Amygdala (tissue), 56 donors: ENCODE data around the gene TRAF7.
"Not testable (repeated sequence)": the region's sequence is repeated elsewhere in the genome, so short reads cannot be mapped to it uniquely, and the experiment has no call there.

Source experiments
- DNase-seq, 56 donors: peaks; one replicate each; lab custom pipeline; 2025; lab: John Stamatoyannopoulos, UW

Gene TRAF7

DNA sequence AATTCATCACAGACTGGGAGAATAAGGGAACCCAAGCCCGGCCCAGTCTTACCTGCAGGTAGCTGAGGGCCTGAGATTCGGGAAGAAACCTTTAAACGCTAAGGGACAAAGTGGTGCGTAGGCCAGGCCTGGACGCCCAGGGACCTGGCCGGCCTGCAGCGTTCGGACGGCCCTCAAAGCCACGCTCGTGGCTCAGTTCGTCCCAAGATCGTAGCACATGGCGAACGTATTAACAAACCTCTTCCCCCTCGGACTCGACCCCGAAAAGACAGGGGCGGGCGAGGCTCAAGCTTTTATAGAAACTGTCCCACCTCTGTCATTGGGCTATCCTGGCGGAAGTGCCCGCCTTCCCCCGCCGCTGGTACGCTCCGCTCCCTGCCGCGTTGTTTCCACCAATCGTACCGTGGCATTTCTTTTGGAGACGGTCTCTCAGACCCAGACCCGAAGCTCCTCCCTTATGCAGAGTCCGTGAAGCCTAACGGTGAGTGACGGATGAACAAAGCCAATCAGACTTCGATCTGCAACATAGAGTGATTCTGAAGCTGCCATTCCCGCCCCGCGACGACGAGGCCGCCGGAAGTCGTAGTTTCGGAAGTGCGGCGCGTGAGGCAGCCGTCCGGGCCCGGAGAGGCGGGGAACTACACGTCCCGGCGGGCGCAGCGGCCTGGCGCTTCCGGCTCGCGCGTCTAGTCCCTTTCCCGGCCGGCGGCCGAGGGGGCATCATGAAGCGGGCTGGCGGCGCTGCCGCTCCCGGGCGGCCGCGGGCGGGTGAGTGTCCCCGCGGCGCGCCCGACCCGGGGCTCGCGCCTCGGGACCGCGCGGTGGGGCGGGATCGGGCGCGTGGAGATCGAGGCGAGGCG lies at the start of gene TRAF7:
TSS of gene TRAF7 (plus strand) at position 692 of the 860 bp plus-strand sequence. CDS start 8,139 bp downstream, outside the sequence.
- peak; percentile 83 to 100 (median 99) for DNase-seq

DNA sequence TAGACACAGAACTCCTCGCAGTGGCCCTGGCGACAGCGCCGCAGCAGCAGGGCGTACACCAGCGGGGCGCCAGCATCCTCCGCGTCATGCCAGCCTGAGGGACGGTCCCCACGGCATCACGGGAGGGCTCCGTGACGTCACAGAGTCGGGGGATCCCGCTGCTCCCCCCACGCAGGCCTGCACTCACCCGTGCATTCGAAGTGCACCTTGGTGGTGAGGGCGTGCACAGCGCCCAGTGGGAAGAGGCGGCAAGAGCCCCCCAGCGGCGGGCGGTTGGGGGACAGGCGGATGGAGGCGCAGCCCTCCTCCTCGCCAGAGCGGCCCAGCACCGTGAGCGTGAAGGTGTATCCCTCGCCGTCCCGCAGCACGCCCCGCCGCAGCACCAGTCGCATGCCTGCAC lies 49.4 kb upstream of the TRAF7 start:
- DNase-seq, result not testable (repeated sequence)

DNA sequence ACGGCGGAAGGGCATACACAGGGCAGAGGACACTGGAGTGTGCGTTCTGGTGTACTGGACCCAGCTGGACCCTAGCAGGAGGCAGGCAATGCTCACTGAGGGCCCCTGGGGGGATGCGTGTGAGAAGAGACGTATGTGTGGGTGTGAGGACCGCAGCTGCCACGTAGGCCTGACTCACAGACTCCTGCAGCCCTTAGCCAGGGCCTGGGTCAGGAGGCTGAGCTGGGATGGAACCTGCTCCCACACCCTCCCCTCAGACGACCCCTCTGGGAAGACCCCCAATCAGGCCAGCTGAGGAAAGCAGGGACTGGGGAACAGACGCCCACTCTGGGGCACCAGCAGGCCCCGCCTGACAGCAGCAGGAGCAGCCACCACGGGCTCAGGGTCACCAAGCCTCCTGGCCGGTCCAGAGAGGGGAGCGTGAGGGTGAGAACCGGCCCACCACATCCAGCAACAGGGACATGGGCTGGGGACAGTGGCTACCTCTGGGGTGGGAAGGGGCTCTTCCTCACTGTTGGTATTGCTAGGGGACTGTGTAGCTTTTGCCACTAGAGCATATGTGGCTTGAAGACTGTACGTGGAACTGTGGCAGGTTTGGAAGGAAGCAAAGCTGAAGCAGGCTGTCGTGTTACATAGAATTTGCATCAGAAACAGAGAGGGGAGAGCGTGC lies 48.3 kb upstream of the TRAF7 start:
- DNase-seq, result not testable (repeated sequence)

DNA sequence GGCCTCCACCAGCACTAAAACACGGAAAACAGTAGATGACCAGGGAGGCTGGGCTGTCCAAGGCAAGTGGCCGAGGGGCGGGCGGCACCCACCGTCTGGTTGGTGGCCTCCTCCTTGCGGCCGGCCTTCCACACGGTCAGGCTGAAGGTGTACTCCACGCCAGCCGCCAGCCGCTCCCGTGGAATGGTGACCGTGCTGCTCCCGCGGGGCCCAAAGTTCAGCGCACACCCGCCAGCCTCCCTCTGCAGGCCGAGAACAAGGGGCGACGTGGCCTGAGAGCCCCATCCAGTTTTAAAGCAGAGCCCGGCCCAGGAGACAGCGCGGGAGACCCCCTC lies 47.8 kb upstream of the TRAF7 start:
- DNase-seq, result not testable (repeated sequence)

DNA sequence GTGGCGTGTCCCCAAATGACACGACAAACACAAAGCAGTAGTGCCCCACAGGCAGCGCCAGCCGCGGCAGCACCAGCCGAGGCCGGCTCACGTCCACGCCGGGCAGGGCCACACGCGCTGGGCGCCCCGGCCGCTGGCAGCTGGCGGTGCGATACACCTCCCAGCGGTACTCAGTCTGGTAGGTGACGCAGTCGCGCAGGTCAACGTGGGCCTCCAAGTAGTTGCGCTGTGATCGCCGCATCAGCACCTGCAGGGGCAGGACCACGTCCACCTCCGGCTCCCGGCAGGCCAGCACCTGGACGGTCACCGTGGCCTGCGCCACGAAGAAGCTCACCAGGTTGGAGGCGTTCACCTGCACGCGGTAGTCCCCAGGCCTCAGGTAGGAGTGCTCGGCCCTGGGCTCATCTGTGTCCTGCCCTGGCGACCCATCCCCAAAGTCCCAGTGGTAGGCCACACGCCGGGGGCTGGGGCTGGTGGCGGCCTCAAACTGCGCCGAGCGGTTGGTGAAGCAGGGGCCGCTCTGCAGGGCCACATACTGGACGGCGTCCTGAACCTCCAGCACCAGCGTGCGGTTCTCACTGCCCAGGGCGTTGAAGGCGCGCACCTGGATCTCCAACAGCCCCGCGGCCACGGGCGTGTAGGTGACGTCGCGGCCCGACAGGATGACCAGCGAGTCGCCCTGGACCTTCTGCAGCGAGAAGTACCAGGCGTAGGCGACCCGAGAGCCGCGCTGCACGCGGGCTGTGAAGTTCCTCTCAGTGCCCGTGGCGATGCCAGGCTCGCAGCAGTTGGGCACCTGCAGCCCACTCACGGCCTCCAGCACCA lies 46.9 kb upstream of the TRAF7 start:
- DNase-seq, result not testable (repeated sequence)

DNA sequence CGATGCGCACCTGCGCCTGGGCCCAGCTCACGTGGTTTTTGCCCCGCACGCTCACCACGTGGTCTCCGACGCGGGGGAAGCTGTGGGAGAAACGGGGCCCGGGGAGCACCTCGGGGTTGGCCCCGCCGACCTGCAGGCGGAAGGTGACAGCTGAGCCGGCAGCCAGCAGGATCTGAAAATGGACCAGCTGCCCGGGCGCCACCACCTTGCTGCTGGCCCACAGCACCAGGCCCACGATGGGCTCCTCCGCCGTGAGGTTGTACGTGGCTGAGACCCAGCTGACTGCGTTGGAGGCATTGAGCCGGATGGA lies 46.4 kb upstream of the TRAF7 start:
- DNase-seq, result not testable (repeated sequence)

DNA sequence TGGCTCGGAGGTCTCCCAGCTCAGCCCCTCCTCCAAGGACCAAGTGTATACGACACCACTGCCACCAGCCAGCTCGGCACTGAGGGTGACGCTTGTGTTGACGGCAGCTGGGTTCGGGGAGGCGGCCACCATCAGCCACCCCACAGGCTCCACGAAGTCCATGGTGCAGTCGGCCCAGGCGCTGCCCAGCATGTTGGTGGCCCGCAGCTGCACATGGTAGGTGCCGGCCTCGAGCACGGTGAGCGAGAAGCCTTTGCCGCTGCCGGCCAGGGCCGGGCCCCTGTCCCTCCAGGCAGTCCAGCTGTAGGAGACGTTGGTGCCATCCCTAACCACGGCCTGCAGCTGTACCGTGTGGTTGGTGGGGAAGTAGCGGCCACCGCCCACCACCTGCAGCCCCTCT lies 45.7 kb upstream of the TRAF7 start:
- DNase-seq, result not testable (repeated sequence)

DNA sequence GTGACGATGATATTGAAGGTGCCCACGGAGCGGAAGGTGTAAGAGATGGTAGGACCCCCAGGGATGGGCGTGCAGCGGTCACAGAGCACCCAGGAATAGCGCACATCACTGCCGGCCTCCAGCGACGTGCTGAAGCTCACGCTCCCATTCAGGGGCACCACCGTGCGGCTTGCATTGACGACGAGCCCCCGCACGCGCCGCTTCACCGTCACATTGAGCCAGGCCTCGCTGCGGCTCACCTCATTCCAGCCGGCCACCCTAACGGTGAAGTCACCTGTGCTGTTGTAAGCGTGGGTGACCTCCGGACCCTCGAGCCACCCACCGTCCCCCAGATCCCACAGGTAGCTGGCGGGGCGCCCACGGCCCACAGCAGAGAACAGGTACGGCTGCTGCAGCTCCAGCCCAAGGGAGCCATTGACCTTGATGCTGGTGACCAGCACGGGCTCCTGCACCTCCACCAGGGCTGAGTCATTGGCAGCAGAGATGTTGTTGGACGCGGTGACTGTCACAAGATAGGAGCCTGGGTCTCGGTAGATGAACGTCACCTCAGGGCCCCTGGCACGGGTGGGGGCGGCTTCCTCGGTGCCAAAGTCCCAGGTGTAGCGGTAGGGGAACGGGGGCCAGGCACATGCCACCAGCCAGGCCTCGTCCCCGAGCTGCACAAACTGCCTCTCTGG lies 45.1 kb upstream of the TRAF7 start:
- DNase-seq, result not testable (repeated sequence)

DNA sequence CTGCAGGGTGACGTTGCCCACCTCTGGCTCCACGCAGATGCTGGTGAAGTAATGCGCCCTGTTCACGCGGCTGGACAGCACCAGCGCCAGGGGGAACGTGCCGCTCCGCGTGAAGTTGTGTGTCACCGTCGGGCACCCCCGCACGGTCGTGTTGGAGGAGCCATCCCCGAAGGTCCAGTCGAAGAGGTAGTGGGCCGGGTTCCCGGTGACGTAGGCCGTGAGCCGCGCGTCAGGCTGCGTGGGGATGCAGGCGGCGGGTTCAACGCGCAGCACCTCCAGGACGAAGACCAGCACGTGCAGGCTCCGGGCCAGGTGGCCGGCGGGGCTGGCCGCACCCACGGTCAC lies 44.6 kb upstream of the TRAF7 start:
- DNase-seq, result not testable (repeated sequence)

DNA sequence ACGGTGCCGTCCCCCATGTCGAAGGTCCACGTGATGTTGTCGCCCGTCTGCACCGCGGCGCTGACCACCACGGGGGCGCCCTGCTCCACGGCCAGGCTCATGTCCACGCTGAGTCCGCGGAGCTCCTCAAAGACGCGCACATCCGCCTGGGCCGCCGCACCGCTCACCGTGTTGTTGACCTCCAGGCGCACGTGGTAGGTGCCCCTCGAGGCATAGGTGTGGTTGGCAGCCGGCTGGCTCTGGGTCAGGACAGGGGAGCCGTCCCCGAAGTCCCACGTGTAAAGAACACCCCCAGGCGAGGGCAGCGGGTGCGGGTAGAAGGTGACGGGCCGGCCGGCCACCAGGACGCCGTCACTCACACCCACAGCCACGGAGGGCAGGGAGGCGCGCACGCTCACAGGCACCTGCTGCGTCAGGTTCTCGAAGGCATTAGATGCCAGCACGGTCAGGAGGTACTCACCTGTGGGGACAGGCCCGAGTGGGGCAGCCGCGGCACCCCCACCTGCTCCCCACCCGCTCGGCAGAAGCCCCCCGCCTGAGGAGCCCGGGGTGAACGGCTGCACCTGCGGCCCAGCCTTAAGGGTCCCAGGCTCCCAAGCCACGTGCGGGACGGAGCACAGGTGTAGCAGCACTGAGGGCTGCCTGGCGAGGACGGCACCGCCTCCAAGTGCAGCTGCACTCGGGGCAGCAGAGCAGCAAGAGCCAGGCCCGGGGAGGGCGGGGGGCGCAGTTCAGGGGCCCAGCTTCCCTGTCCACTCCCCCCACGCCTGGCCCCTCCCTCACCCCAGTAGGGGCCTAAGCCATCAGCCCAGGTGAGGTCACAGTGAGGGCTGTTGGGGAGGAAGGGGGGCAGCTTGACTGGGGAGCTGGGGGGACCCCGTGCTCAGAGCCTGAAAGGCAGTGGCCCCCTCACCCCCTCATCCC lies 43.9 kb upstream of the TRAF7 start:
- not testable (repeated sequence) for DNase-seq

DNA sequence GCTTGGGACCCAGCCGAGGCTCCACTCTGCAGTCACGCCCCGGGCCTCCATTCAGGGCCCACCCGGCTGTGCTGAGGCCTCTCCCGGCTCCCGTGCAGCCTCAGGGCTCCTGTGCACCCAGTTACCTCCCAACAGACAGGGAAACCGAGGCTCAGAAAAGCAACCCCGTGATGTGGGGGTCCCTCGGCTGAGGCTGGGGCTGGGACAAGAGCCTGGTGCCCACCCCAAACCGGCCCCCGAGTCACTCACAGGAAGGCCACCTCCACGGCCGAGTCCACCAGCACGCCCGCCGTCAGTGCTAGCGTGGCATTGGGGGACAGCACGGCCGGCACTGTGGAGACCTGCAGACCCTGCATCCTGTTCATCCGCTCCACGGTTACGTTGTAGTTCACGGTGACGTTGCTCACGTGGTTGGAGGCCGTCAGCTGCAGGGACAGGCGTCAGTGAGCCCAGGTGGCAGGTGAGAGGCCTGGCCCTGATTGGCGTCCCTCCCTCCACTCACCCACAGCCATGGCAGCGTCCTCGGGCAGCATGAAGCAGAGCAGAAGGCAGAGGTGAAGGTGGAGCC lies 43.0 kb upstream of the TRAF7 start:
- not testable (repeated sequence) for DNase-seq

DNA sequence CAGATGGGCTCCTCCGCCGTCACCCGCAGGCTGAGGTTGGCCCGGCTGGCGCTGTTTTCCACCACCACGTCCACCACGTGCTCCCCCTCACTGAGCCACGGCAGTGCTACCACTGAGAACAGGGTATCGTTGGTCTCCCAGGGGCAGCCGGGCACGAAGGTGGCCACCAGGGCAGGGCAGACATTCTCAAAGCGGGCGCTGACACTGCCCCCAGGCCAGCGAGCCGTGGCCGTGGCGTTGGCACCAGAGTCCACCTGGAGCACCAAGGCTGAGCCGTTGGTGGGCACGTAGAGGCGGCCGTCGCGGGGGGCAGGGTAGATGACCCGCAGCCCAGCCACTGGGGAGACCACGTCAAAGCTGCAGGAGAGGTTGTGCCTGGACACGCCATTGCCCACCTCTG lies 41.4 kb upstream of the TRAF7 start:
- not testable (repeated sequence) for DNase-seq

DNA sequence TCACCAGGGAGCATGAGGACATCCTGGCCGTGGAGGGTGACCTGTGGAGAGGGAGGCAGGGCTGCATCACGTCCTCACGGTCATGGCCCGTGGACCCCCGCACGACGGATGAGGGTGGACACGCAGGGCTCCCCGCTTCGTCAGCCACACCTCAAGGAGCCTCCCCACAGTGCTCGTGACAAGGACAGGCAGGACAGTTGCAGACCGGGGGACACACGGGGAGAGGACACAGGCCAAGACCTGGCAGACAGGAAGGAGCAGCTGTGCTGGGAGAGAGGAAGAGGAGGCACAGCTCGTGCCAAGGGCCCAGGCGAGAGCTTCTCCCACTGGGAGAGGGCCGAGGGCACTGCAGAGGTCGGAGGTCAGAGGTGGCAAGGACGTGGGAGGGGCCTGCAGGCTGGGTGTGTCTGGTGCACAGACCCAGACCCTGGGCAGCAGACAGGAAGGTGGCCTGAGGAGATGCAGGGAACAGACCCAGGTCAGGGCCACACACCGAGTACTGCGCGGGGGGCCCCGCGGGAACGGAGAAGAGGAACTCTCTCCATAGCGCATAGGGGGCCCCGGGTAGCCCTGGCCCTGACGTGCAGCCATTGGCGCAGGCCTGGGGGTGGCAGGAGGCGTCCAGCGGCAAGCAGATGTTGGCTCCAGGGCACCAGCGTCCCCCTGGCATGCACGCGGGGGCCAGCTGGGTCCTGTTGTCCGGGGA lies 40.5 kb upstream of the TRAF7 start:
- not testable (repeated sequence) for DNase-seq

DNA sequence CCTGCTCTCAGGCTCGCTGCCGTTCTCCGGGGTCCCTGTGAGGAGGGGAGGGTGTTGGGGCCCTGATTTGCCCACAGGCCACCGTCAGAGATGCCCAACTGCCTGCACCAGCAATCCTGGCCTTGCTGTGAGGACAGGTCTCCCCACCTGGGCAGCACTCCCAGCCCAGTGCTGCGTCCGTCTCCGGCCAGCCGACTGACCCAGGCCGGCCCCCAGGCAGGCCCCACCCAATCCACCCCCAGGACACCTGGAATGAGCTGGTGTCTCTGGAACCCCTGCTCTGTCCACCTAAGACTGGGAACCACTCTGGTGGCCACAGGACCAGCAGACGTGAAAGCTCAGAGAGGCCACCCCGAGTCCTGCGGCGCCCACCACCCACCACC lies 40.0 kb upstream of the TRAF7 start:
- DNase-seq, result no peak

DNA sequence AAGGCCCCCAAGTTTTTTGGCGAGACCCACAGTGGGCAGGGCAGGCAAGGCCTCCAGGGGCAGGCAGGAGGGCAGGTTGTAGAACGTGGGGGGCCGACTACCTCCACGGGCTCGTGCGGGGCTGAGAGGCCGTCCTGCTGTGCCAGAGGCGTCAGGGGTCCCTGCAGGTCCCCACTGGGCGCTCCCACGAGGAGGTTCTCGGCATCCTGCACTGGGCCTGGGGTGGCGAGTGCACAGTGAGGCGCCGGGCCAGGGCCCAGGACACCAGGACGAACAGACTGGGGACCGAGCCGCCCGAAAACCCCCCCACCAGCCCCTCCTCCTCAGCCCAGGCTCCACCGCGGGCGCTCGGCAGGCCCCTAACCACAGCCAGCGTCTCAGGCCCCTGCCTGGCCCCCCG lies 39.2 kb upstream of the TRAF7 start:
- not testable (repeated sequence) for DNase-seq

DNA sequence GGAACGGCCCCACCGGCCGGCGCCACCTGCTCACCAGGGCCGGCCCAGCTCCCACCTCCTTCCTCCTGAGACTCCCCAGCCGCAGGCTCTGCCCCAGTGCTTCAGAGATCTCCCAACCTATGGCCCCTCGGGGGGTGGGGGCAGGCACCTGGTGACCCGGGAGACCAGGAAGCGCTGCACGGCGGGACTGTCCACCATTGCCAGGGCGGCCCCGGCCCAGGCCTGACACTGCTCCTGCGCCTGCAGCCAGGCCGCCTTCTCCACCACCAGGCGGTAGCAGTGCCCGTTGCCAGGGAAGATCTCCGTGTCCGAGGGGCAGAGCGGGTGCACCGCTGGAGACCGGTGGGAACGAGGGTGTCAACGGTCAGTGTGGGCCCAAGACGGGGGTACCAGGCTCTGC lies 38.2 kb upstream of the TRAF7 start:
- DNase-seq, result not testable (repeated sequence)

DNA sequence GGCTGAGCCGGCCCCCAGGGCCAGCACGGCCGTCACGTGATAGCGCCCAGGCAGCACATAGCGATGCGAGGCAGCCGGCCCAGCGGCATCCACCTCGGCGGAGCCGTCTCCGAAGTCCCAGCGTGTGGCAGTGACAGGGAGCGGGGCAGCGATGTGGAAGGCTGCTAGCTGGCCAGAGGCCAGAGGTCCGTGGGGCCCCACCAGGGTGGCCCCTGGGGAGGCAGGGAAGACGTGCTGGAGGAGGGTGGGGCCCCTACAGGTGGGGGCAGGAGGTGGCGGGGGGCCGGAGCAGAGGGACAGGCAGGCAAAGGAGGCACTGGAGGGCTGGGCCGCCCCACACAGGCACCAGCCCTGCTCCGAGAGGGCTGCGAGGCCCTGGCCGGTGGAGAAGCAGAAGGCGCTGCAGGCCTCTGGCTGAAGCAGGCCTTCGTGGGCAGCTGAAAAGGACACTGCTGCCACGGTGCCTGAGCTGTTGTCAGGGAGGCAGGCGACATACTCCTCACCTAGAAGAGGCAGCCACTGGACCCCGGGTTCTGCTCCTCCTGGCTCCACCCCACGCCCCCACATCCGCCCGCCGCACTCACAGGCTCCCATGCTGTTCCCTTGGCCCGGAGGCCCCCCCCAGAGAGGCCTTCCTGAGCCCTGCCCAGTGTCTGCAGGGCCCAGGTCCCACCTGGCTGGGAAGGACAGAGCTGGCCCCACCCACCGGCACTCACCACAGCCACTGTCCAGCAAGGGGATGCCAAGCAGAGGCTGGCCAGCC lies 37.4 kb upstream of the TRAF7 start:
- DNase-seq, result not testable (repeated sequence)

DNA sequence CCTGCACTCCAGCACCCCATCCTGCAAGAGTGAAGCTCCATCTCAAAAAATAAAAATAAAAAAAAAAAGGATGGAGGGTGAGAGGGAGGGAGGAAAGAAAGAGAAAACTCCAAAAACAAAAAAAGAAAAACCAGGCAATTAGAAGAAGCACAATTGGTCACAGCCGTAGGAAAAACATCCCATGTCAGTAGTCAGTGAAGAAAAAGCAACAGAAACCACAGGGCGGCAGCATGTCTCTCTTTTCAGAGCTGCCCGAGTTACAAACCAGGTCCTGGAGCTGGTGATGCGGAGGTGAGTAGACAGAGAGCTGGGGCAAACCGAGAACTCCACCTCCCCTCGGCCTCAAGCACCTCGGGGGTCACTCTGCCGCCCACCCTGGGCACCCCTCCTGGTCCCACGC lies 34.3 kb upstream of the TRAF7 start:
- peak in 37 of 56 donors; percentile 3 to 85 (median 50) for DNase-seq
